Liver (tissue), 9 donors: ENCODE data around the gene C17orf58. TPM values are rescaled to one million over a fixed set of nuclear protein-coding genes. Genes with fewer than 3 reads are reported as not detected.
"Not testable (repeated sequence)": the region's sequence is repeated elsewhere in the genome, so short reads cannot be mapped to it uniquely, and the experiment has no call there.

Experiments used
- DNase-seq: peaks from one replicate; pipeline ENCODE4 v3.0.0-alpha.2; 2017; ENCODE audit warnings: low spot score
- H3K27ac ChIP-seq, 2 donors: one replicate each; pipeline ENCODE4 v1.7.0; 2013; ENCODE audit warnings: inconsistent platforms in 2 of 2, low read length in 2 of 2, control low read depth in 1 of 2, low read depth in 1 of 2, mild to moderate bottlenecking in 1 of 2
- H3K27me3 ChIP-seq, 4 donors: one replicate each; pipeline versions ENCODE4 v1.6.1 to v1.7.0; 2013; ENCODE audit warnings: low read length in 3 of 4, inconsistent platforms in 1 of 4, mild to moderate bottlenecking in 1 of 4, moderate library complexity in 1 of 4; ENCODE audit not compliant: control insufficient read depth in 4 of 4, insufficient read depth in 4 of 4
- H3K36me3 ChIP-seq, 4 donors: one replicate each; pipeline versions ENCODE4 v1.6.1 to v1.7.0; 2013; ENCODE audit warnings: low read length in 3 of 4, mild to moderate bottlenecking in 3 of 4, low read depth in 1 of 4, moderate library complexity in 1 of 4; ENCODE audit not compliant: control insufficient read depth in 4 of 4, insufficient read depth in 3 of 4
- H3K4me1 ChIP-seq, 4 donors: one replicate each; pipeline versions ENCODE4 v1.6.1 to v1.7.0; 2013; ENCODE audit warnings: low read length in 3 of 4, mild to moderate bottlenecking in 3 of 4, moderate library complexity in 1 of 4; ENCODE audit not compliant: control insufficient read depth in 4 of 4, insufficient read depth in 4 of 4
- H3K4me3 ChIP-seq, 3 donors: one replicate each; pipeline versions ENCODE4 v1.6.1 to v1.7.0; 2013; ENCODE audit warnings: low read length in 3 of 3, control low read depth in 1 of 3, low read depth in 1 of 3, mild to moderate bottlenecking in 1 of 3
- H3K9ac ChIP-seq, 2 donors: one replicate each; pipeline ENCODE4 v1.7.0; 2013; ENCODE audit warnings: low read length in 2 of 2, mild to moderate bottlenecking in 2 of 2, moderate library complexity in 2 of 2, control low read depth in 1 of 2, low read depth in 1 of 2
- H3K9me3 ChIP-seq, 4 donors: one replicate each; pipeline versions ENCODE4 v1.6.1 to v1.7.0; 2013; ENCODE audit warnings: low read length in 3 of 4; ENCODE audit not compliant: control insufficient read depth in 4 of 4
- EGR1 ChIP-seq, 2 donors: IDR thresholded peaks; 2 replicates each; pipeline ENCODE4 v1.6.1; 2016 to 2018; ENCODE audit warnings: antibody characterized with exemption in 2 of 2, low read depth in 2 of 2
- FOXA1 ChIP-seq: IDR thresholded peaks from 2 replicates; pipeline ENCODE4 v1.6.1; 2016; ENCODE audit warnings: antibody characterized with exemption
- FOXA2 ChIP-seq: IDR thresholded peaks from 2 replicates; pipeline ENCODE4 v1.6.1; 2016; ENCODE audit warnings: antibody characterized with exemption
- HNF4A ChIP-seq, 2 donors: conservative IDR thresholded peaks; 2 replicates each; pipeline ENCODE4 v1.6.1; 2016; ENCODE audit warnings: antibody characterized with exemption in 2 of 2, mild to moderate bottlenecking in 2 of 2
- HNF4G ChIP-seq: IDR thresholded peaks from 2 replicates; pipeline ENCODE4 v1.6.1; 2016; ENCODE audit warnings: antibody characterized with exemption
- JUND ChIP-seq, 2 donors: IDR thresholded peaks; 2 replicates each; pipeline ENCODE4 v1.6.1; 2016; ENCODE audit warnings: antibody characterized with exemption in 2 of 2
- MAX ChIP-seq: IDR thresholded peaks from 2 replicates; pipeline ENCODE4 v1.6.1; 2016; ENCODE audit warnings: antibody characterized with exemption
- NR2F2 ChIP-seq: IDR thresholded peaks from 2 replicates; pipeline ENCODE4 v1.6.1; 2016; ENCODE audit warnings: antibody characterized with exemption
- RAD21 ChIP-seq, 2 donors: IDR thresholded peaks; 2 replicates each; pipeline ENCODE4 v1.6.1; 2016; ENCODE audit warnings: antibody characterized with exemption in 2 of 2, mild to moderate bottlenecking in 2 of 2
- RXRA ChIP-seq, 2 donors: IDR thresholded peaks; 2 replicates each; pipeline ENCODE4 v1.6.1; 2017 to 2018; ENCODE audit warnings: antibody characterized with exemption in 2 of 2, mild to moderate bottlenecking in 1 of 2
- SP1 ChIP-seq: IDR thresholded peaks from 2 replicates; pipeline ENCODE4 v1.6.1; 2018; ENCODE audit warnings: antibody characterized with exemption, mild to moderate bottlenecking
- TAF1 ChIP-seq: conservative IDR thresholded peaks from 2 replicates; pipeline ENCODE4 v1.6.1; 2016; ENCODE audit warnings: antibody characterized with exemption, mild to moderate bottlenecking
- YY1 ChIP-seq: IDR thresholded peaks from 2 replicates; pipeline ENCODE4 v1.6.1; 2016; ENCODE audit warnings: antibody characterized with exemption, mild to moderate bottlenecking
- WGBS: extraction: QIAGEN DNeasy Blood & Tissue Kit; methylation state at CpG from one replicate; pipeline ENCODE4 v1.1.7; 2013; 5-methylcytosine and 5-hydroxymethylcytosine counted together
- polyA plus RNA-seq, 2 donors: library from polyadenylated mRNA; stranded (reverse) in 1 of 2; unstranded in 1 of 2; fragments of 200-250 nt in 1 of 2; fragments of >200 nt in 1 of 2; fragmentation: Nextera tagmentation in 1 of 2; extraction: Ambion mirVana in 1 of 2; gene quantifications; one replicate each; pipeline versions ENCODE4 v1.2.1 to v1.2.3, GENCODE V29; 2013 to 2015
- total RNA-seq, 2 donors: library from RNA; depleted of rRNA; stranded (reverse); fragments of >200 nt; gene quantifications; one replicate each; pipeline ENCODE4 v1.2.3, GENCODE V29; 2014
- TF ChIP-seq, protein P1 (sequence below): fragments of 150-350 bp; IDR thresholded peaks from 2 replicates; pipeline ENCODE4 v1.5.1; 2017; ENCODE audit warnings: improper control_type of control experiment, low read depth, low read length; ENCODE audit not compliant: missing input control
- TF ChIP-seq, protein P2 (sequence below): IDR thresholded peaks from 2 replicates; pipeline ENCODE4 v1.6.1; 2016; ENCODE audit warnings: antibody characterized with exemption
- donor health status: healthy.
- donor health status: healthy.
- donor health status: healthy.
- donor health status: healthy.
- donor health status: healthy.

Gene C17orf58
- total and polyA plus RNA-seq, 4 donors, result 6.4 to 13.4 (median 9.8) TPM

- 95% methylated on average over 8 of the region's 8 CpGs for WGBS
- H3K4me1 ChIP-seq, result peaks cover 0 to 8% (median 5%) of the 10 kb centered on the region in 4 donors
- no peak overlapping the region for H3K4me3 ChIP-seq
- H3K36me3 ChIP-seq, result no peaks in the 10 kb centered on the region
- DNase-seq, result no peak
- no peaks in the 10 kb centered on the region for H3K9me3 ChIP-seq
- TF ChIP-seq FOXA2 (no peak), RAD21 (IDR thresholded peaks at IDR 0.05) (no peak), YY1 (no peak), HNF4G (no peak), FOXA1 (no peak), SP1 (no peak), TAF1 (no peak), RXRA (IDR thresholded peaks at IDR 0.05) (no peak), EGR1 (IDR thresholded peaks at IDR 0.05; ENCODE audit: low read depth in 2 of 2) (no peak), HNF4A (conservative IDR thresholded peaks at IDR 0.05) (no peak), NR2F2 (no peak), MAX (no peak)
- TF ChIP-seq, protein P1, sequence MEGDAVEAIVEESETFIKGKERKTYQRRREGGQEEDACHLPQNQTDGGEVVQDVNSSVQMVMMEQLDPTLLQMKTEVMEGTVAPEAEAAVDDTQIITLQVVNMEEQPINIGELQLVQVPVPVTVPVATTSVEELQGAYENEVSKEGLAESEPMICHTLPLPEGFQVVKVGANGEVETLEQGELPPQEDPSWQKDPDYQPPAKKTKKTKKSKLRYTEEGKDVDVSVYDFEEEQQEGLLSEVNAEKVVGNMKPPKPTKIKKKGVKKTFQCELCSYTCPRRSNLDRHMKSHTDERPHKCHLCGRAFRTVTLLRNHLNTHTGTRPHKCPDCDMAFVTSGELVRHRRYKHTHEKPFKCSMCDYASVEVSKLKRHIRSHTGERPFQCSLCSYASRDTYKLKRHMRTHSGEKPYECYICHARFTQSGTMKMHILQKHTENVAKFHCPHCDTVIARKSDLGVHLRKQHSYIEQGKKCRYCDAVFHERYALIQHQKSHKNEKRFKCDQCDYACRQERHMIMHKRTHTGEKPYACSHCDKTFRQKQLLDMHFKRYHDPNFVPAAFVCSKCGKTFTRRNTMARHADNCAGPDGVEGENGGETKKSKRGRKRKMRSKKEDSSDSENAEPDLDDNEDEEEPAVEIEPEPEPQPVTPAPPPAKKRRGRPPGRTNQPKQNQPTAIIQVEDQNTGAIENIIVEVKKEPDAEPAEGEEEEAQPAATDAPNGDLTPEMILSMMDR, result no peak
- TF ChIP-seq, protein P2, sequence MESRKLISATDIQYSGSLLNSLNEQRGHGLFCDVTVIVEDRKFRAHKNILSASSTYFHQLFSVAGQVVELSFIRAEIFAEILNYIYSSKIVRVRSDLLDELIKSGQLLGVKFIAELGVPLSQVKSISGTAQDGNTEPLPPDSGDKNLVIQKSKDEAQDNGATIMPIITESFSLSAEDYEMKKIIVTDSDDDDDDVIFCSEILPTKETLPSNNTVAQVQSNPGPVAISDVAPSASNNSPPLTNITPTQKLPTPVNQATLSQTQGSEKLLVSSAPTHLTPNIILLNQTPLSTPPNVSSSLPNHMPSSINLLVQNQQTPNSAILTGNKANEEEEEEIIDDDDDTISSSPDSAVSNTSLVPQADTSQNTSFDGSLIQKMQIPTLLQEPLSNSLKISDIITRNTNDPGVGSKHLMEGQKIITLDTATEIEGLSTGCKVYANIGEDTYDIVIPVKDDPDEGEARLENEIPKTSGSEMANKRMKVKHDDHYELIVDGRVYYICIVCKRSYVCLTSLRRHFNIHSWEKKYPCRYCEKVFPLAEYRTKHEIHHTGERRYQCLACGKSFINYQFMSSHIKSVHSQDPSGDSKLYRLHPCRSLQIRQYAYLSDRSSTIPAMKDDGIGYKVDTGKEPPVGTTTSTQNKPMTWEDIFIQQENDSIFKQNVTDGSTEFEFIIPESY, result no peak
- no peak overlapping the region for H3K9ac ChIP-seq
- no peak overlapping the region for H3K27ac ChIP-seq
- H3K27me3 ChIP-seq, result no peaks in the 10 kb centered on the region
These were observed 25.7 kb upstream of the C17orf58 start for GRCh38 chr17:68021963-68022362.

- WGBS, result 58% methylated on average over 13 of the region's 13 CpGs
- H3K27me3 ChIP-seq, H3K9me3 ChIP-seq, H3K36me3 ChIP-seq, DNase-seq: not testable (repeated sequence)
- Histone ChIP-seq H3K4me3 (peak overlapping the region; percentile 64 to 69 (median 69)), H3K9ac (peak overlapping the region; percentile 73 to 88), H3K4me1 (peaks cover 0 to 13% (median 7%) of the 10 kb centered on the region in 4 donors), H3K27ac (peak overlapping the region; percentile 73 to 96)
- peak in 1 of 2 donors; percentile 2 for TF ChIP-seq RXRA (IDR thresholded peaks at IDR 0.05)
These were observed 24.5 kb upstream of the C17orf58 start for GRCh38 chr17:68020791-68021190.

GRCh38 chr17:68020409-68020756, 24.1 kb upstream of the C17orf58 start:
- H3K27me3 ChIP-seq, result no peaks in the 10 kb centered on the region
- no peaks in the 10 kb centered on the region for H3K9me3 ChIP-seq
- peak; percentile 90 for TF ChIP-seq SP1
- peak in 1 of 2 donors; percentile 42 for TF ChIP-seq JUND (IDR thresholded peaks at IDR 0.05)
- TF ChIP-seq, protein P1, result no peak
- TF ChIP-seq RXRA (IDR thresholded peaks at IDR 0.05), result peak; percentile 96 to 99
- TF ChIP-seq FOXA2, result no peak
- TF ChIP-seq HNF4A (conservative IDR thresholded peaks at IDR 0.05), result peak; percentile 73 to 78
- TF ChIP-seq YY1, result peak; percentile 32
- peak; percentile 54 for TF ChIP-seq TAF1
- TF ChIP-seq EGR1 (IDR thresholded peaks at IDR 0.05; ENCODE audit: low read depth in 2 of 2), result no peak
- TF ChIP-seq MAX, result peak; percentile 21
- peak overlapping the region; percentile 64 to 69 (median 69) for H3K4me3 ChIP-seq
- peak overlapping the region; percentile 73 to 96 for H3K27ac ChIP-seq
- peak overlapping the region; percentile 73 to 88 for H3K9ac ChIP-seq
- WGBS, result 2% methylated on average over 12 of the region's 12 CpGs
- peaks cover 0 to 14% (median 7%) of the 10 kb centered on the region in 4 donors for H3K4me1 ChIP-seq
- no peaks in the 10 kb centered on the region for H3K36me3 ChIP-seq
- no peak for DNase-seq
